ENCODE data around the gene HAUS3. TPM values are rescaled to one million over a fixed set of nuclear protein-coding genes. Genes with fewer than 3 reads are reported as not detected.

Gene HAUS3
- total RNA-seq, 4 donors from 2014 or later, result 8.9 to 13.0 (median 10.7) TPM

- Histone ChIP-seq H3K27ac (no peak overlapping the region), H3K4me1 (peaks cover 0 to under 1% (median 0%) of the 10 kb centered on the region in 3 donors), H3K9me3 (no peaks in the 10 kb centered on the region), H3K27me3 (no peaks in the 10 kb centered on the region), H3K4me3 (no peak overlapping the region), H3K36me3 (no peaks in the 10 kb centered on the region)
- intact Hi-C loops (cut with DNase I), result no loop called here
- no peak for TF ChIP-seq CTCF (IDR thresholded peaks at IDR 0.05)
- TF ChIP-seq POLR2A (IDR thresholded peaks at IDR 0.05), result no peak
- DNase-seq, result no peak
- 84 to 88% methylated on average over 14 to 15 of the region's 15 CpGs for WGBS, 2 donors
These were observed 43.2 kb upstream of the HAUS3 start for GRCh38 chr4:2284934-2285612.

- Histone ChIP-seq H3K4me1 (no peaks in the 10 kb centered on the region), H3K27ac (no peak overlapping the region), H3K9me3 (no peaks in the 10 kb centered on the region), H3K4me3 (no peak overlapping the region), H3K27me3 (no peaks in the 10 kb centered on the region), H3K36me3 (no peaks in the 10 kb centered on the region)
- intact Hi-C loops (cut with DNase I), result no loop called here
- 98 to 100% methylated on average over 6 to 8 of the region's 23 CpGs for WGBS, 2 donors
- DNase-seq, result no peak
- TF ChIP-seq POLR2A (IDR thresholded peaks at IDR 0.05) (no peak), CTCF (IDR thresholded peaks at IDR 0.05) (no peak)
These were observed 42.4 kb upstream of the HAUS3 start for GRCh38 chr4:2284161-2284933.

- 93% methylated on average over 3 of the region's 3 CpGs for WGBS, 2 donors
- intact Hi-C loops (cut with DNase I), result no loop called here
- DNase-seq, result no peak
- no peaks in the 10 kb centered on the region for H3K36me3 ChIP-seq
- no peaks in the 10 kb centered on the region for H3K9me3 ChIP-seq
- no peaks in the 10 kb centered on the region for H3K4me1 ChIP-seq
- no peaks in the 10 kb centered on the region for H3K27me3 ChIP-seq
- no peak overlapping the region for H3K27ac ChIP-seq
- TF ChIP-seq CTCF (IDR thresholded peaks at IDR 0.05) (no peak), POLR2A (IDR thresholded peaks at IDR 0.05) (no peak)
- H3K4me3 ChIP-seq, result no peak overlapping the region
These were observed 41.3 kb upstream of the HAUS3 start for GRCh38 chr4:2283199-2283711.

GRCh38 chr4:2281575-2282343, 39.8 kb upstream of the HAUS3 start:
- WGBS, 2 donors, result 56 to 90% methylated on average over 6 to 7 of the region's 10 CpGs
- H3K27me3 ChIP-seq, result no peaks in the 10 kb centered on the region
- TF ChIP-seq POLR2A (IDR thresholded peaks at IDR 0.05) (peak in 1 of 4 donors; percentile 55), CTCF (IDR thresholded peaks at IDR 0.05) (peak in 1 of 6 experiments; percentile 6)
- no peaks in the 10 kb centered on the region for H3K36me3 ChIP-seq
- no peaks in the 10 kb centered on the region for H3K9me3 ChIP-seq
- intact Hi-C loops (cut with DNase I), result no loop called here
- DNase-seq, result no peak
- H3K27ac ChIP-seq, result peak overlapping the region in 2 of 4 donors; percentile 51 to 73
- H3K4me3 ChIP-seq, result no peak overlapping the region
- no peaks in the 10 kb centered on the region for H3K4me1 ChIP-seq

All from esophagus squamous epithelium (tissue), 5 donors.